ENCODE measurements around the gene NOS1AP.

The NOS1AP gene

GRCh38 chr1:162107911-162108310, 38.4 kb downstream of the NOS1AP start:
- Histone ChIP-seq H3K9me3 (ENCODE audit: control insufficient read depth, insufficient read depth, low read length) (no peaks in the 10 kb centered on the region), H3K36me3 (ENCODE audit: control insufficient read depth, insufficient read depth, low read length) (no peaks in the 10 kb centered on the region), H3K4me1 (ENCODE audit: control insufficient read depth, insufficient read depth, low read length) (no peaks in the 10 kb centered on the region; the same call in 1 of the 2 replicates), H3K27ac (ENCODE audit: low read length) (no peak overlapping the region), H3K4me3 (ENCODE audit: low read length) (no peak overlapping the region), H3K27me3 (ENCODE audit: control insufficient read depth, insufficient read depth, low read length) (no peaks in the 10 kb centered on the region)
- DNase-seq (ENCODE audit: low read depth, low spot score), result no peak
- WGBS (ENCODE audit: insufficient coverage, insufficient read length), result no CpG with 5 or more reads among the region's 3 CpGs

GRCh38 chr1:162108426-162108825, 38.9 kb downstream of the NOS1AP start:
- no peaks in the 10 kb centered on the region for H3K27me3 ChIP-seq (ENCODE audit: control insufficient read depth, insufficient read depth, low read length)
- no peaks in the 10 kb centered on the region; the same call in 1 of the 2 replicates for H3K4me1 ChIP-seq (ENCODE audit: control insufficient read depth, insufficient read depth, low read length)
- DNase-seq (ENCODE audit: low read depth, low spot score), result no peak
- H3K36me3 ChIP-seq (ENCODE audit: control insufficient read depth, insufficient read depth, low read length), result no peaks in the 10 kb centered on the region
- H3K4me3 ChIP-seq (ENCODE audit: low read length), result no peak overlapping the region
- H3K9me3 ChIP-seq (ENCODE audit: control insufficient read depth, insufficient read depth, low read length), result no peaks in the 10 kb centered on the region
- no peak overlapping the region for H3K27ac ChIP-seq (ENCODE audit: low read length)

DNA sequence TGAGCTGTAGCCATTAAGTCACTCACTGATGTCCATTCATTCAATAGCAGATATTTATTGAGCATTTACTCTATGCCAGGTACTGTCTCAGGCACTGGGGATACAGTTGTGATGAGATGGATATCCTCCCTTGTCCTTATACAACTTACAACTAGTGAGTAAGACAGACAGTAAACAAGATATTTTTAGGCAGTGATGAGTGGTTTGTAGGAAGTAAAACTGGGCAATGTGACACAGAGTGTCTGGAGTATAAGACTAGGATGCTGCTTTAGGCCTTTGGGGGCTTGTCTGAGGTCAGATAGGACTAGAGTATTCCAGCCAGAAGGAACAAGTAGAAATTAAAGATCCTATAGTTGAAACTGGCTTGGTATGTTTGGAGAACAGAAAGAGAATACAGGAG, 41.4 kb downstream of the NOS1AP start:
- no peaks in the 10 kb centered on the region for H3K4me1 ChIP-seq (ENCODE audit: control insufficient read depth, insufficient read depth, low read length)
- H3K4me3 ChIP-seq (ENCODE audit: low read length), result no peak overlapping the region
- no peaks in the 10 kb centered on the region for H3K9me3 ChIP-seq (ENCODE audit: control insufficient read depth, insufficient read depth, low read length)
- no peaks in the 10 kb centered on the region for H3K36me3 ChIP-seq (ENCODE audit: control insufficient read depth, insufficient read depth, low read length)
- DNase-seq (ENCODE audit: low read depth, low spot score), result no peak
- no peak overlapping the region for H3K27ac ChIP-seq (ENCODE audit: low read length)
- H3K27me3 ChIP-seq (ENCODE audit: control insufficient read depth, insufficient read depth, low read length), result no peaks in the 10 kb centered on the region

GRCh38 chr1:162111572-162111971, 42.1 kb downstream of the NOS1AP start:
- Histone ChIP-seq H3K9me3 (ENCODE audit: control insufficient read depth, insufficient read depth, low read length) (no peaks in the 10 kb centered on the region), H3K27me3 (ENCODE audit: control insufficient read depth, insufficient read depth, low read length) (no peaks in the 10 kb centered on the region), H3K36me3 (ENCODE audit: control insufficient read depth, insufficient read depth, low read length) (no peaks in the 10 kb centered on the region), H3K4me3 (ENCODE audit: low read length) (no peak overlapping the region), H3K4me1 (ENCODE audit: control insufficient read depth, insufficient read depth, low read length) (no peaks in the 10 kb centered on the region), H3K27ac (ENCODE audit: low read length) (no peak overlapping the region)
- no peak for DNase-seq (ENCODE audit: low read depth, low spot score)
- WGBS (ENCODE audit: insufficient coverage, insufficient read length), result no CpG with 5 or more reads among the region's 4 CpGs

DNA sequence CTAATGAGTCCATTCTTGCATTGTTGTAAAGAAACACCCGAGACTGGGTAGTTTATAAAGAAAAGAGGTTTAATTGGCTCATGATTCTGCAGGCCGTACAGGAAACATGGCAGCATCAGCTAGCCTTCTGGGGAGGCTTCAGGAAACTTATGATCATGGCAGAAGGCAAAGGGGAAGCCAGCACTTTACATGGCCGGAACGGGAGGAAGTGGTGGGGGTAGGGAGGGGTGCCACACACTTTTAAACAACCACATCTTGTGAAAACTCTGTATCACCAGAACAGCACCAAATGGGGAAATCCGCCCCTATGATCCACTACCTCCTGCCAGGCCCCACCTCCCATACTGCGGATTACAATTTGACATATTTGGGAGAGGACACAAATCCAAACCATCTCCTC, 43.9 kb downstream of the NOS1AP start:
- no peaks in the 10 kb centered on the region for H3K9me3 ChIP-seq (ENCODE audit: control insufficient read depth, insufficient read depth, low read length)
- no peak overlapping the region for H3K27ac ChIP-seq (ENCODE audit: low read length)
- no peaks in the 10 kb centered on the region for H3K36me3 ChIP-seq (ENCODE audit: control insufficient read depth, insufficient read depth, low read length)
- no peaks in the 10 kb centered on the region for H3K27me3 ChIP-seq (ENCODE audit: control insufficient read depth, insufficient read depth, low read length)
- DNase-seq (ENCODE audit: low read depth, low spot score), result no peak
- H3K4me3 ChIP-seq (ENCODE audit: low read length), result no peak overlapping the region
- H3K4me1 ChIP-seq (ENCODE audit: control insufficient read depth, insufficient read depth, low read length), result no peaks in the 10 kb centered on the region
- whole genome bisulfite sequencing (ENCODE audit: insufficient coverage, insufficient read length), result no CpG with 5 or more reads among the region's 6 CpGs

DNA sequence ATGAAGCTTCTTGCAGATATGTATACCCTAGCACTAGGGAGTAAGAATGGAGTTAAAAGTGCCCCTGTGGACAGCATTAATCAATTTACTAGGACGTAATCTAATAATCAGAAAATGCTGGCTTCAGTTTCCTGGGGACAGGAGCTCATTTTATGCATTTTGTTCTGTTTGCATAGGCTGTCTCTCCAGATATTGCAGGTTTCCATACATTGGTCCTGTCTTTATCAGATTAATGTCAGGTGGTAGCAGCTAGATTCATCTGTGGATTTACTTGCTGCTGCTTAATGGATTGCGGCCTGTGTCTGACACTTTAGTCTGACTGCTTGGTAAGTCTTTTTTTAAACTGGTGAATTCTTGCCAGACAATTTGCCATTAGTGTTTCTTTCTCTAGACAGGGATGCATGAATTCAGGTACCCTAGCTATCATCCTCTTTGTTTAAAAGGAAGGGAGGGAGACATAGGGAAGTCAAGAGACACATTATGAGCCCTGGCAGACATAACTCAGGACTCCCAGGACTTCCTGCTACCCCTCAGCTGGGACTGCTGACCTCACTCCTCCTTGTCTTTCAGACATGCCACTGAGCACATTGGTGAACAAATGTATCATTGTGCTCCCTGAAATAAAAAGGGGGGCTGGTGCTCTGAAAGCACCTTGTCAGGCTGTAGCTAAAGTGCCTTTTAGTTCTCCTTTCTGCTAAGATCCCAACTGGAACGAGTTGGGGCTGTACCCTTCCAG, 47.7 kb downstream of the NOS1AP start:
- Histone ChIP-seq H3K4me3 (ENCODE audit: low read length) (no peak overlapping the region), H3K9me3 (ENCODE audit: control insufficient read depth, insufficient read depth, low read length) (no peaks in the 10 kb centered on the region), H3K4me1 (ENCODE audit: control insufficient read depth, insufficient read depth, low read length) (no peaks in the 10 kb centered on the region), H3K27ac (ENCODE audit: low read length) (no peak overlapping the region), H3K36me3 (ENCODE audit: control insufficient read depth, insufficient read depth, low read length) (no peaks in the 10 kb centered on the region), H3K27me3 (ENCODE audit: control insufficient read depth, insufficient read depth, low read length) (no peaks in the 10 kb centered on the region)
- WGBS (ENCODE audit: insufficient coverage, insufficient read length), result no CpG with 5 or more reads among the region's 3 CpGs
- no peak for DNase-seq (ENCODE audit: low read depth, low spot score)

- no peaks in the 10 kb centered on the region for H3K9me3 ChIP-seq (ENCODE audit: control insufficient read depth, insufficient read depth, low read length)
- no peaks in the 10 kb centered on the region for H3K27me3 ChIP-seq (ENCODE audit: control insufficient read depth, insufficient read depth, low read length)
- H3K4me3 ChIP-seq (ENCODE audit: low read length), result no peak overlapping the region
- WGBS (ENCODE audit: insufficient coverage, insufficient read length), result no CpG with 5 or more reads among the region's 9 CpGs
- H3K27ac ChIP-seq (ENCODE audit: low read length), result no peak overlapping the region
- DNase-seq (ENCODE audit: low read depth, low spot score), result no peak
- H3K36me3 ChIP-seq (ENCODE audit: control insufficient read depth, insufficient read depth, low read length), result no peaks in the 10 kb centered on the region
- no peaks in the 10 kb centered on the region for H3K4me1 ChIP-seq (ENCODE audit: control insufficient read depth, insufficient read depth, low read length)
Observed at GRCh38 chr1:162118063-162118462, 48.6 kb downstream of the NOS1AP start.

GRCh38 chr1:162128693-162129356, 59.3 kb downstream of the NOS1AP start:
- Histone ChIP-seq H3K4me3 (ENCODE audit: low read length) (no peak overlapping the region), H3K36me3 (ENCODE audit: control insufficient read depth, insufficient read depth, low read length) (no peaks in the 10 kb centered on the region), H3K4me1 (ENCODE audit: control insufficient read depth, insufficient read depth, low read length) (no peaks in the 10 kb centered on the region), H3K9me3 (ENCODE audit: control insufficient read depth, insufficient read depth, low read length) (no peaks in the 10 kb centered on the region), H3K27ac (ENCODE audit: low read length) (no peak overlapping the region), H3K27me3 (ENCODE audit: control insufficient read depth, insufficient read depth, low read length) (no peaks in the 10 kb centered on the region; the same call in 1 of the 2 replicates)
- no peak for DNase-seq (ENCODE audit: low read depth, low spot score)
- no CpG with 5 or more reads among the region's 6 CpGs for WGBS (ENCODE audit: insufficient coverage, insufficient read length)

DNA sequence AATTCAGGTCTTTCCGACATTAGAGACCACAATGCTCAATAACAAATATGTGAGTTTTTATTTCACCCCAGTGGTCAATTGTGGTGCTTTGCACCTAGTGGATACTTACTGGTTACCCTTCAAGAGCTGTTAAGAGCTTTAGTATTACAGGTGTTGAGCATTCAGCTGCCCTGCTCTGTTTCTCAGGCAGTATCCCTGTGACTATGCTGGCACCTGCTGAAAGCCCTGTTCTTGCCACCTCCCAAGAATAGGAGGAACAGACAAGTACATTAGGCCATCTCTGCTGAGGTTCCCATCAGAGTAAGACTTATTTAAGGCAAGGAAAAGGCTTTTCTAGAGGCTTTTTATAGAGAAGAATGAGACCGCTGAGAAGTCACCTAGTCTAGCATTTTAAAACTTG, 60.8 kb downstream of the NOS1AP start:
- H3K36me3 ChIP-seq (ENCODE audit: control insufficient read depth, insufficient read depth, low read length), result no peaks in the 10 kb centered on the region
- DNase-seq (ENCODE audit: low read depth, low spot score), result no peak
- WGBS (ENCODE audit: insufficient coverage, insufficient read length), result no CpG with 5 or more reads among the region's 2 CpGs
- H3K9me3 ChIP-seq (ENCODE audit: control insufficient read depth, insufficient read depth, low read length), result no peaks in the 10 kb centered on the region
- H3K4me3 ChIP-seq (ENCODE audit: low read length), result no peak overlapping the region
- no peaks in the 10 kb centered on the region; the same call in 1 of the 2 replicates for H3K27me3 ChIP-seq (ENCODE audit: control insufficient read depth, insufficient read depth, low read length)
- no peaks in the 10 kb centered on the region for H3K4me1 ChIP-seq (ENCODE audit: control insufficient read depth, insufficient read depth, low read length)
- no peak overlapping the region for H3K27ac ChIP-seq (ENCODE audit: low read length)

DNA sequence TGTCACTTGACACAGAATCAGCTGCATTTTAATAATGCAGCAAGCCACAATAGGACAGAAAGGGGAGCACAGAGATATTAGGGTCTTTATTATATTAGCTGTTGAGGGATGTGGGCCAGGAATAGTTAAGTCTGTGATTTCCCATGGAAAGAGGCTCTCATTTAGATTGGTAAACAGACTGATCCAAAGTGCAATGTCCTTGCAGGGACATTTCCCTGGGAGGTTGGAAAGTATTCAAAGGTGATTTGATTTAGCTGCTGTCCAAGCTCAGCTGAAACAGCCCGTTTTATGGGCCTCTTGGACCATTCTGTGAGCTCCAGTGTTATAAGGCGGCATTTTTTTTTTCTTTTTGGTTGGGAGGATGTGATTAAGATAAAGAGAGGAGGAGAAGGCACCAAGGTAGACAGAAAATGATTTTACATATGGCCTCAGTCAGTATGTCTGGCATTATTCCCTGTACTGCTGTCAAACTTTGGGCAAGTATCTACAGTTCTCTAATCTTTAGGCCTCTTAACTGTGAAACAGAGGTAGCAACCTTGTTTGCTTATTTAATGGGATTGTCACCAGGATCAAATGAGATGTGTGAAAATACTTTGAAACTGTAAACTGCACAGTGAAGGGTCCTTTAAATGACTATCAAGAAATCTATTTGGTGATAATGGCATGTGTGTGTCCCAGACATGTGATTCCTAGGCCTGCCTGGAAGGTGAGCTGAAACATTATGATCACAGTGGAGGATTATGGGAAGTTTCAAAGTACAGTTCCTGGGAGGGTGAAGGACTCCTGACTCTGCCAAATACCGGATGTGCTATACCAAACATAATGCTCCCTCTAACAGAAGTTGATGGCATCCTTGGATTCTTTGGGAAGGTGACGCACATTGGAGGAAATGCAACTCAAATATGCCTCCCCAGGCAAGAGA, 62.2 kb downstream of the NOS1AP start:
- no peak overlapping the region for H3K27ac ChIP-seq (ENCODE audit: low read length)
- no peak for DNase-seq (ENCODE audit: low read depth, low spot score)
- H3K36me3 ChIP-seq (ENCODE audit: control insufficient read depth, insufficient read depth, low read length), result no peaks in the 10 kb centered on the region
- no CpG with 5 or more reads among the region's 4 CpGs for WGBS (ENCODE audit: insufficient coverage, insufficient read length)
- H3K27me3 ChIP-seq (ENCODE audit: control insufficient read depth, insufficient read depth, low read length), result no peaks in the 10 kb centered on the region; the same call in 1 of the 2 replicates
- no peak overlapping the region for H3K4me3 ChIP-seq (ENCODE audit: low read length)
- 0 out of 2 replicates have a peak, but pooled peaks cover 1% of the 10 kb centered on the region for H3K4me1 ChIP-seq (ENCODE audit: control insufficient read depth, insufficient read depth, low read length)
- no peaks in the 10 kb centered on the region for H3K9me3 ChIP-seq (ENCODE audit: control insufficient read depth, insufficient read depth, low read length)

Measured in iPS DF 6.9 (cell line).